HepG2 (cell line): Measurements from ENCODE around the gene RAE1. TPM values are rescaled to one million over a fixed set of nuclear protein-coding genes. Genes with fewer than 3 reads are reported as not detected.

Source experiments
- BORCS8-MEF2B ChIP-seq: sonication (generic); formaldehyde crosslinking; IDR thresholded peaks from 2 replicates; pipeline ENCODE4 v1.8.0; 2022; ENCODE audit warnings: mild to moderate bottlenecking, missing genetic modification reagents
- CBX1 ChIP-seq: IDR thresholded peaks from one replicate; pipeline ENCODE4 v1.6.1; 2016; ENCODE audit warnings: antibody characterized with exemption, low read depth
- ELF1 ChIP-seq: sonication (generic); formaldehyde crosslinking; IDR thresholded peaks from 2 replicates; pipeline ENCODE4 v1.4.0; 2020; ENCODE audit warnings: missing genetic modification reagents
- HNRNPK ChIP-seq: fragments of 200-400 bp; formaldehyde crosslinking; IDR thresholded peaks from 2 replicates; pipeline ENCODE4 v1.6.1; 2018; ENCODE audit warnings: low read length, low read depth, moderate library complexity, mild to moderate bottlenecking; ENCODE audit not compliant: poor library complexity, severe bottlenecking
- KMT2A ChIP-seq: sonication (generic); formaldehyde crosslinking; IDR thresholded peaks from 2 replicates; pipeline ENCODE4 v1.4.0; 2020; ENCODE audit warnings: missing genetic modification reagents
- MED1 ChIP-seq: sonication (generic); formaldehyde crosslinking; IDR thresholded peaks from 2 replicates; pipeline ENCODE4 v1.4.0; 2020; ENCODE audit warnings: missing genetic modification reagents
- MEIS2 ChIP-seq: sonication (generic); formaldehyde crosslinking; IDR thresholded peaks from 2 replicates; pipeline ENCODE4 v1.9.0; 2021; ENCODE audit warnings: mild to moderate bottlenecking, missing genetic modification reagents
- SIN3A ChIP-seq: IDR thresholded peaks from 2 replicates; pipeline ENCODE4 v1.6.1; 2011; ENCODE audit warnings: low read depth, mild to moderate bottlenecking, control low read depth, low read length, borderline replicate concordance
- SMAD9 ChIP-seq: sonication (generic); formaldehyde crosslinking; IDR thresholded peaks from 2 replicates; pipeline ENCODE4 v1.5.1; 2020; ENCODE audit warnings: mild to moderate bottlenecking, missing genetic modification reagents
- TSC22D2 ChIP-seq: sonication (generic); formaldehyde crosslinking; IDR thresholded peaks from 2 replicates; pipeline ENCODE4 v1.5.1; 2020; ENCODE audit warnings: missing genetic modification reagents, mild to moderate bottlenecking, borderline replicate concordance
- ZNF331 ChIP-seq: sonication (generic); formaldehyde crosslinking; IDR thresholded peaks from 2 replicates; pipeline ENCODE4 v1.4.0; 2020; ENCODE audit warnings: missing genetic modification reagents
- ZNF543 ChIP-seq: sonication (generic); formaldehyde crosslinking; IDR thresholded peaks from 2 replicates; pipeline ENCODE4 v1.4.0; 2020; ENCODE audit warnings: mild to moderate bottlenecking, missing genetic modification reagents
- ZNF646 ChIP-seq: sonication (generic); formaldehyde crosslinking; IDR thresholded peaks from 2 replicates; pipeline ENCODE4 v1.9.0; 2021; ENCODE audit warnings: mild to moderate bottlenecking, missing genetic modification reagents
- ZNF652 ChIP-seq: IDR thresholded peaks from 2 replicates; pipeline ENCODE4 v1.6.1; 2016; ENCODE audit warnings: low read depth, borderline replicate concordance
- ZNF740 ChIP-seq: sonication (generic); formaldehyde crosslinking; IDR thresholded peaks from 2 replicates; pipeline ENCODE4 v1.4.0; 2020; ENCODE audit warnings: missing genetic modification reagents
- ZNF790 ChIP-seq: sonication (generic); formaldehyde crosslinking; IDR thresholded peaks from 2 replicates; pipeline ENCODE4 v1.8.0; 2022; ENCODE audit warnings: missing genetic modification reagents, mild to moderate bottlenecking, borderline replicate concordance
- polyA plus RNA-seq, 8 experiments: library from polyadenylated mRNA; depleted of rRNA in 3 of 8; stranded (reverse) in 7 of 8; unstranded in 1 of 8; fragments of >200 nt; fragmentation: Illumina TruSeq in 4 of 8; extraction: Trizol in 4 of 8; gene quantifications; 2 replicates each; pipeline versions ENCODE4 v1.2.1 to v1.2.3, GENCODE V29; 2011 to 2016; ENCODE audit warnings: low read depth in 4 of 8, missing spikeins in 1 of 8, mixed read lengths in 1 of 8; ENCODE audit not compliant: insufficient read depth in 1 of 8
- total RNA-seq, 5 experiments: library from RNA; depleted of rRNA; stranded (reverse); fragments of >200 nt; fragmentation: Illumina TruSeq; extraction: Trizol; gene quantifications; 2 replicates each; pipeline ENCODE4 v1.2.3, GENCODE V29; 2016; ENCODE audit warnings: low read depth in 1 of 5
- TF ChIP-seq, protein P1 (sequence below): sonication (generic); formaldehyde crosslinking; IDR thresholded peaks from 2 replicates; pipeline ENCODE4 v1.5.0; 2020; ENCODE audit warnings: mild to moderate bottlenecking, missing genetic modification reagents

RAE1 gene
- total and polyA plus RNA-seq, 2 of the 13 experiments (the other 11 are each of a cell fraction or from before 2014, with no cell fraction given), result 36.1 to 72.9 TPM

GRCh38 chr20:57428324-57429158 is 77.5 kb downstream of the RAE1 start (continued):
- TF ChIP-seq, protein P1, sequence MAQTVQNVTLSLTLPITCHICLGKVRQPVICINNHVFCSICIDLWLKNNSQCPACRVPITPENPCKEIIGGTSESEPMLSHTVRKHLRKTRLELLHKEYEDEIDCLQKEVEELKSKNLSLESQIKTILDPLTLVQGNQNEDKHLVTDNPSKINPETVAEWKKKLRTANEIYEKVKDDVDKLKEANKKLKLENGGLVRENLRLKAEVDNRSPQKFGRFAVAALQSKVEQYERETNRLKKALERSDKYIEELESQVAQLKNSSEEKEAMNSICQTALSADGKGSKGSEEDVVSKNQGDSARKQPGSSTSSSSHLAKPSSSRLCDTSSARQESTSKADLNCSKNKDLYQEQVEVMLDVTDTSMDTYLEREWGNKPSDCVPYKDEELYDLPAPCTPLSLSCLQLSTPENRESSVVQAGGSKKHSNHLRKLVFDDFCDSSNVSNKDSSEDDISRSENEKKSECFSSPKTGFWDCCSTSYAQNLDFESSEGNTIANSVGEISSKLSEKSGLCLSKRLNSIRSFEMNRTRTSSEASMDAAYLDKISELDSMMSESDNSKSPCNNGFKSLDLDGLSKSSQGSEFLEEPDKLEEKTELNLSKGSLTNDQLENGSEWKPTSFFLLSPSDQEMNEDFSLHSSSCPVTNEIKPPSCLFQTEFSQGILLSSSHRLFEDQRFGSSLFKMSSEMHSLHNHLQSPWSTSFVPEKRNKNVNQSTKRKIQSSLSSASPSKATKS, result no peak
- TF ChIP-seq MED1 (CRISPR knock-in tag), result peak; percentile 67
- no peak for TF ChIP-seq ZNF646 (CRISPR knock-in tag)
- TF ChIP-seq SMAD9 (CRISPR knock-in tag), result no peak
- peak; percentile 92 for TF ChIP-seq ELF1 (CRISPR knock-in tag)
- no peak for TF ChIP-seq ZNF740 (CRISPR knock-in tag)
- 0 out of 2 replicates have a peak, but pooled peaks have one; percentile 20 for TF ChIP-seq BORCS8-MEF2B (CRISPR knock-in tag)
- no peak for TF ChIP-seq TSC22D2 (CRISPR knock-in tag)
- TF ChIP-seq ZNF543 (CRISPR knock-in tag), result 0 out of 2 replicates have a peak, but pooled peaks have one; percentile 29
- 0 out of 2 replicates have a peak, but pooled peaks have one; percentile 15 for TF ChIP-seq MEIS2 (CRISPR knock-in tag)
- TF ChIP-seq ZNF790 (CRISPR knock-in tag), result no peak
- no peak for TF ChIP-seq ZNF652 (CRISPR knock-in tag)
- no peak for TF ChIP-seq ZNF331 (CRISPR knock-in tag)
- TF ChIP-seq SIN3A, result no peak
- no peak for TF ChIP-seq KMT2A (CRISPR knock-in tag)
- no peak for TF ChIP-seq HNRNPK
- TF ChIP-seq CBX1, result peak; percentile 45
